Osteocyte (in vitro differentiated cells): ENCODE data around the gene LARP1. TPM values are rescaled to one million over a fixed set of nuclear protein-coding genes. Genes with fewer than 3 reads are reported as not detected.

Source experiments
- DNase-seq: peaks from one replicate; pipeline ENCODE4 v3.0.0; 2021; ENCODE audit warnings: mixed read lengths; ENCODE audit not compliant: unreplicated experiment; ENCODE audit errors: extremely low spot score
- H3K27ac Mint-ChIP-seq: one replicate; pipeline ENCODE4 v1.8.0; 2021; ENCODE audit warnings: mild to moderate bottlenecking, mixed read lengths; ENCODE audit not compliant: unreplicated experiment
- H3K27me3 Mint-ChIP-seq: one replicate; pipeline ENCODE4 v1.8.0; 2021; ENCODE audit warnings: mixed read lengths; ENCODE audit not compliant: unreplicated experiment
- H3K36me3 Mint-ChIP-seq: one replicate; pipeline ENCODE4 v1.8.0; 2021; ENCODE audit warnings: mixed read lengths; ENCODE audit not compliant: unreplicated experiment
- H3K4me1 Mint-ChIP-seq: one replicate; pipeline ENCODE4 v1.8.0; 2021; ENCODE audit warnings: mixed read lengths; ENCODE audit not compliant: unreplicated experiment
- H3K4me3 Mint-ChIP-seq: one replicate; pipeline ENCODE4 v1.8.0; 2021; ENCODE audit warnings: mild to moderate bottlenecking, moderate library complexity, mixed read lengths; ENCODE audit not compliant: unreplicated experiment
- H3K9me3 Mint-ChIP-seq: one replicate; pipeline ENCODE4 v1.8.0; 2021; ENCODE audit warnings: mixed read lengths; ENCODE audit not compliant: unreplicated experiment
- CTCF ChIP-seq: fragments of 200-600 bp; sonication (generic); IDR thresholded peaks from 2 replicates; pipeline ENCODE4 v1.5.0; 2021; ENCODE audit warnings: antibody characterized with exemption, mild to moderate bottlenecking, moderate library complexity
- total RNA-seq: library from RNA; stranded (reverse); gene quantifications from 2 replicates; pipeline ENCODE4 v1.2.1, GENCODE V29; 2021

LARP1 gene
- total RNA-seq, 1 donor from 2014 or later: 247 TPM

- H3K27ac Mint-ChIP-seq: no peak overlapping the region
- TF ChIP-seq CTCF: no peak
Observed at GRCh38 chr5:154737667-154738320, 17.4 kb upstream of the LARP1 start.

GRCh38 chr5:154740483-154740882, 14.7 kb upstream of the LARP1 start:
- no peaks in the 10 kb centered on the region for H3K4me1 Mint-ChIP-seq
- H3K4me3 Mint-ChIP-seq: no peak overlapping the region
- no peak overlapping the region for H3K27ac Mint-ChIP-seq
- no peak for TF ChIP-seq CTCF
- H3K9me3 Mint-ChIP-seq: no peaks in the 10 kb centered on the region
- H3K27me3 Mint-ChIP-seq: no peaks in the 10 kb centered on the region
- no peak for DNase-seq
- H3K36me3 Mint-ChIP-seq: no peaks in the 10 kb centered on the region

More at GRCh38 chr5:154737667-154738320, 17.4 kb upstream of the LARP1 start:
- Mint-ChIP-seq H3K27me3 (no peaks in the 10 kb centered on the region), H3K4me3 (no peak overlapping the region), H3K9me3 (no peaks in the 10 kb centered on the region), H3K4me1 (no peaks in the 10 kb centered on the region), H3K36me3 (no peaks in the 10 kb centered on the region)
- DNase-seq: no peak

- DNase-seq: no peak
Observed at GRCh38 chr5:154740957-154741356, 14.2 kb upstream of the LARP1 start.

DNA sequence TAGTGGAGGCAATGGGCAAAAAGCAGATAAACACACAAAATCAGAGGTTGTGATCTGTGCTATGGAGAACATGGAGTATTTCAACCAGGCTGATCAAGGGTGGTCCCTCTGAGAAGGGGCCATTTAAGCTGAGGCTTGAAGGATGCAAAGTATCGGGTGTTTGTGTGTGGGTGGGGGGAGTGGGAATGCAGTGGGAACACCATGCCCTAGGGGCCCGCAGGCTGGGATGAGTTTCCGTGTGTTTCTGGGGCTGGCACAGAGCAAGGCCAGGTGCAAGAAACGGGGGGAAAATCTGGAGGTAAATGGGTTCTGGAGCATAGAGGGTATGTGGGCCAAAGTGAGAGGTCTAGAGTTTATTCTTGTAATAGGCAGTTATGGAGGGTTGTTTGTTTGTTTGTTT, 13.8 kb upstream of the LARP1 start:
- H3K27ac Mint-ChIP-seq: no peak overlapping the region

More at GRCh38 chr5:154740957-154741356, 14.2 kb upstream of the LARP1 start:
- no peaks in the 10 kb centered on the region for H3K27me3 Mint-ChIP-seq
- no peaks in the 10 kb centered on the region for H3K36me3 Mint-ChIP-seq
- H3K27ac Mint-ChIP-seq: no peak overlapping the region
- no peak overlapping the region for H3K4me3 Mint-ChIP-seq
- H3K4me1 Mint-ChIP-seq: no peaks in the 10 kb centered on the region
- TF ChIP-seq CTCF: no peak
- H3K9me3 Mint-ChIP-seq: no peaks in the 10 kb centered on the region

DNA sequence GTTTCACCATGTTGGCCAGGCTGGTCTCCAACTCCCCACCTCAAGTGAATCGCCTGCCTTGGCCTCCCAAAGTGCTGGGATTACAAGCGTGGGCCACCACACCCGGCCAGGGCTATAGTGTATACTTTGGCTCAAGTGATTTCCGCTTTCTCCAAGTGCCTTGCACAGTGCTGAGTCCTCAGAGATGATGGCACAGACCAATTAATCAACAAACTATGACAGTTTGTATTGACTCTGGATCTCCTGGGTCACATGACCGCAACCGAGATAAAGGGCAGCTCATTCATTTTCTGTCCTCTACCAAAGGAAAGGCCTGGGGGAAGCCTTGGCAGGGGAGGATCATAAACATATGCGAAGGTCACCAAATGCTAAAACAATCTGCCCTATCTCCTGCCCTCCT, 11.4 kb upstream of the LARP1 start:
- DNase-seq: no peak
- Mint-ChIP-seq H3K27me3 (no peaks in the 10 kb centered on the region), H3K4me3 (no peak overlapping the region), H3K36me3 (no peaks in the 10 kb centered on the region), H3K4me1 (peaks cover 1% of the 10 kb centered on the region), H3K27ac (no peak overlapping the region), H3K9me3 (no peaks in the 10 kb centered on the region)
- TF ChIP-seq CTCF: no peak

More for the DNA sequence above, 13.8 kb upstream of the LARP1 start:
- Mint-ChIP-seq H3K4me1 (no peaks in the 10 kb centered on the region), H3K27me3 (no peaks in the 10 kb centered on the region), H3K9me3 (no peaks in the 10 kb centered on the region), H3K4me3 (no peak overlapping the region), H3K36me3 (no peaks in the 10 kb centered on the region)
- no peak for DNase-seq
- no peak for TF ChIP-seq CTCF
